ENCODE measurements around the gene CTSO.
"Not testable (repeated sequence)": the region's sequence is repeated elsewhere in the genome, so short reads cannot be mapped to it uniquely, and the experiment has no call there.

The CTSO gene

GRCh38 chr4:155907556-155907955, 46.1 kb downstream of the CTSO start:
- no peak for DNase-seq (ENCODE audit: low read depth, low spot score)

GRCh38 chr4:155906554-155907247, 47.0 kb downstream of the CTSO start:
- DNase-seq (ENCODE audit: low read depth, low spot score), result no peak

GRCh38 chr4:155904331-155904730, 49.3 kb downstream of the CTSO start:
- DNase-seq (ENCODE audit: low read depth, low spot score), result no peak

GRCh38 chr4:155903453-155903852, 50.2 kb downstream of the CTSO start, which contains the start of gene TDO2:
Gene TDO2, plus strand, starts transcription at chr4:155903696. Its CDS starts 63 bp downstream, at chr4:155903759.
- DNase-seq (ENCODE audit: low read depth, low spot score), result no peak

GRCh38 chr4:155901013-155901412, 52.7 kb downstream of the CTSO start:
- no peak for DNase-seq (ENCODE audit: low read depth, low spot score)

GRCh38 chr4:155900381-155900780, 53.3 kb downstream of the CTSO start:
- peak; percentile 4 for DNase-seq (ENCODE audit: low read depth, low spot score)

- no peak for DNase-seq (ENCODE audit: low read depth, low spot score)
Observed at GRCh38 chr4:155899891-155900290, 53.8 kb downstream of the CTSO start.

GRCh38 chr4:155898371-155898770, 55.3 kb downstream of the CTSO start:
- DNase-seq (ENCODE audit: low read depth, low spot score), result not testable (repeated sequence)

GRCh38 chr4:155891058-155891457, 62.6 kb downstream of the CTSO start:
- peak; percentile 11 for DNase-seq (ENCODE audit: low read depth, low spot score)

- DNase-seq (ENCODE audit: low read depth, low spot score), result no peak
Observed at GRCh38 chr4:155889946-155890345, 63.7 kb downstream of the CTSO start.

- no peak for DNase-seq (ENCODE audit: low read depth, low spot score)
Observed at GRCh38 chr4:155889031-155889793, 64.5 kb downstream of the CTSO start.

GRCh38 chr4:155887847-155888570, 65.7 kb downstream of the CTSO start:
- DNase-seq (ENCODE audit: low read depth, low spot score), result no peak

- no peak for DNase-seq (ENCODE audit: low read depth, low spot score)
Observed at GRCh38 chr4:155887045-155887444, 66.6 kb downstream of the CTSO start.

- no peak for DNase-seq (ENCODE audit: low read depth, low spot score)
Observed at GRCh38 chr4:155885666-155886065, 68.0 kb downstream of the CTSO start.

- no peak for DNase-seq (ENCODE audit: low read depth, low spot score)
Observed at GRCh38 chr4:155883895-155884294, 69.8 kb downstream of the CTSO start.

GRCh38 chr4:155881555-155881954, 72.1 kb downstream of the CTSO start:
- no peak for DNase-seq (ENCODE audit: low read depth, low spot score)

- no peak for DNase-seq (ENCODE audit: low read depth, low spot score)
Observed at GRCh38 chr4:155879767-155880166, 73.9 kb downstream of the CTSO start.

- no peak for DNase-seq (ENCODE audit: low read depth, low spot score)
Observed at GRCh38 chr4:155878611-155879010, 75.1 kb downstream of the CTSO start.

- peak; percentile 50 for DNase-seq (ENCODE audit: low read depth, low spot score)
Observed at GRCh38 chr4:155877971-155878370, 75.7 kb downstream of the CTSO start.

GRCh38 chr4:155875878-155876277, 77.8 kb downstream of the CTSO start:
- no peak for DNase-seq (ENCODE audit: low read depth, low spot score)
